Small intestine (tissue), 7 donors: ENCODE data around the gene ARHGAP21. TPM values are rescaled to one million over a fixed set of nuclear protein-coding genes. Genes with fewer than 3 reads are reported as not detected.

Source experiments
- DNase-seq, 2 donors: peaks; one replicate each; pipeline versions ENCODE4 v3.0.0 to v3.0.0-alpha.2; 2013
- FAIRE-seq: peaks from 2 replicates; lab custom pipeline; 2012; peaks lifted over from hg19 to GRCh38; lab: Jason Lieb, UNC
- H3K27ac ChIP-seq, 3 donors: one replicate each; pipeline ENCODE4 v1.5.1; 2013; ENCODE audit warnings: low read length in 2 of 3, mild to moderate bottlenecking in 2 of 3, control low read depth in 1 of 3, inconsistent platforms in 1 of 3, low read depth in 1 of 3, moderate library complexity in 1 of 3
- H3K27me3 ChIP-seq, 3 donors: one replicate each; pipeline ENCODE4 v1.6.1; 2013; ENCODE audit warnings: low read length in 3 of 3, inconsistent platforms in 1 of 3; ENCODE audit not compliant: control insufficient read depth in 3 of 3, insufficient read depth in 3 of 3
- H3K36me3 ChIP-seq, 3 donors: one replicate each; pipeline ENCODE4 v1.6.1; 2013; ENCODE audit warnings: low read length in 3 of 3, inconsistent platforms in 1 of 3, low read depth in 1 of 3, mild to moderate bottlenecking in 1 of 3, moderate library complexity in 1 of 3; ENCODE audit not compliant: control insufficient read depth in 3 of 3, insufficient read depth in 2 of 3
- H3K4me1 ChIP-seq, 3 donors: one replicate each; pipeline ENCODE4 v1.6.1; 2013; ENCODE audit warnings: low read length in 2 of 3, inconsistent platforms in 1 of 3, low read depth in 1 of 3, mild to moderate bottlenecking in 1 of 3, moderate library complexity in 1 of 3; ENCODE audit not compliant: control insufficient read depth in 3 of 3, insufficient read depth in 2 of 3
- H3K4me3 ChIP-seq, 3 donors: one replicate each; pipeline ENCODE4 v1.5.1; 2013; ENCODE audit warnings: low read length in 3 of 3, control low read depth in 1 of 3, inconsistent platforms in 1 of 3, low read depth in 1 of 3, mild to moderate bottlenecking in 1 of 3, moderate library complexity in 1 of 3
- H3K9me3 ChIP-seq, 2 donors: one replicate each; pipeline ENCODE4 v1.6.1; 2013; ENCODE audit warnings: low read depth in 1 of 2, low read length in 1 of 2; ENCODE audit not compliant: control insufficient read depth in 2 of 2, insufficient read depth in 1 of 2
- WGBS, 3 donors: extraction: QIAGEN DNeasy Blood & Tissue Kit; methylation state at CpG; one replicate each; pipeline ENCODE4 v1.1.7; 2013; 5-methylcytosine and 5-hydroxymethylcytosine counted together
- polyA plus RNA-seq, 4 donors: library from polyadenylated mRNA; stranded (reverse) in 3 of 4; unstranded in 1 of 4; fragments of 200-250 nt in 3 of 4; fragments of 120-200 nt in 1 of 4; gene quantifications; one replicate each; pipeline versions ENCODE4 v1.2.1 to v1.2.3, GENCODE V29; 2013
- donor health status: healthy with polysubstance abuse.
- donor health status: control.
- donor health status: control.
- donor health status: Bipolar disorder and iron deficiency.
- donor health status: healthy.

ARHGAP21 gene
- polyA plus RNA-seq, 4 donors: 20.6 to 42.0 (median 29.7) TPM

GRCh38 chr10:24694086-24694485 lies 29.6 kb downstream of the ARHGAP21 start:
- Histone ChIP-seq H3K27me3 (no peaks in the 10 kb centered on the region), H3K36me3 (peaks cover 0 to 4% (median 0%) of the 10 kb centered on the region in 3 donors), H3K4me3 (no peak overlapping the region), H3K27ac (no peak overlapping the region), H3K9me3 (no peaks in the 10 kb centered on the region), H3K4me1 (no peaks in the 10 kb centered on the region)
- no peak for DNase-seq
- no peak for FAIRE-seq
- 84 to 93% (median 92%) methylated on average over 5 of the region's 5 CpGs for WGBS, 3 donors

DNA sequence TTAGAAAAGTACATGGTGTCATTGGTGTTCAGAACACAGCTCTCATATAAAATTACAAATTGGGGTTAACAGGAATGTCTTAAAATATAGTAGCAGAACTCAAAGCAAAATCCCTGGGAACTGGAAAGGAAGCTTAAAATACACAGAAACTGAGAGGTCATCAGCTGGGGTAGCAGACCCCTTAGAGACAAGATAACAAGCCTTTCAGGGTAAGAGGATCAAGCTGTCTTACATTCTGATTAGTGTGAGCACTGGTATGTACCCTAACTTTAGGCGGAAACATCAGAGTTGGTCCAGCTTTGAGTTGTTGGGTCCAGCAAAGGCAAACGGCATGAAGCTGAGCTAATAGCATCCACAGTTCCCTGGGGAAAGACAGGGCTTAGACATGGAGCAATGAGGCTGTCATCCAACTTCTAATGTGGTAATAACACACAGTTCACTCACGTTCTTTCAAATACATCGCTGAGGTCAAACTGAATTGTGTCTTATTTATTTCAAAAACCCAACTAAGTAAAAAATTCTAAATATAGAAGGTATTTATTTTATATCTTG lies 32.6 kb downstream of the ARHGAP21 start:
- FAIRE-seq: no peak
- Histone ChIP-seq H3K27ac (no peak overlapping the region), H3K4me3 (no peak overlapping the region), H3K4me1 (no peaks in the 10 kb centered on the region), H3K9me3 (no peaks in the 10 kb centered on the region), H3K27me3 (no peaks in the 10 kb centered on the region), H3K36me3 (peaks cover 0 to 4% (median 0%) of the 10 kb centered on the region in 3 donors)
- no peak for DNase-seq
- 67 to 87% (median 83%) methylated on average over 4 of the region's 4 CpGs for WGBS, 3 donors

DNA sequence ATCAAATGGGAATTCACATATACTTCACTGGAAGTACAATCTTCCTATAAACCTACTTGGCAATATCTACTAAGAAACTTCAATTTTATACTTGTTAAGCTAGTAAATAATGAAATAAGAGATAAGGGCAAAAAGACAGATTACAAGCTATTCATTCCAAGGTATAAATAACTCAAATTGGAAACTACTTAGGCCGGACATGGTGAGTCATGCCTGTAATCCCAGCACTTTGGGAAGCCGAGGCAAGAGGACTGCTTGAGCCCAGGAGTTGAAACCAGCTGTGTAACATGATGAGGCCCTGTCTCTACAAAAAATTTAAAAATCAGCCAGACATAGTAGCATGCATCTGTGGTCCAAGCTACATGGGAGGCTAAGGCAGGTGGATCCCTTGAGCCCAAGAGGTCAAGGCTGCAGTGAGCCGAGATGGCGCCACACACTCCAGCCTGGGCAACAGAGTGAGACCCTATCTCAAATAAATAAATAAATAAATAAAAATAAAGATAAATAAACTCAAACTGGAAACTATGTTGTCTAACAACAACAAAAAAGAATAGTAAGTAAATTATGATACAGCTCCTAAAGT lies 37.6 kb downstream of the ARHGAP21 start:
- DNase-seq: no peak
- FAIRE-seq: no peak
- peaks cover 0 to 5% (median 0%) of the 10 kb centered on the region in 3 donors for H3K36me3 ChIP-seq
- H3K27me3 ChIP-seq: no peaks in the 10 kb centered on the region
- H3K27ac ChIP-seq: no peak overlapping the region
- H3K4me1 ChIP-seq: peaks cover 0 to 5% (median 0%) of the 10 kb centered on the region in 3 donors
- no peak overlapping the region for H3K4me3 ChIP-seq
- no peaks in the 10 kb centered on the region for H3K9me3 ChIP-seq
- WGBS, 3 donors: 68 to 77% (median 72%) methylated on average over 4 of the region's 4 CpGs

DNA sequence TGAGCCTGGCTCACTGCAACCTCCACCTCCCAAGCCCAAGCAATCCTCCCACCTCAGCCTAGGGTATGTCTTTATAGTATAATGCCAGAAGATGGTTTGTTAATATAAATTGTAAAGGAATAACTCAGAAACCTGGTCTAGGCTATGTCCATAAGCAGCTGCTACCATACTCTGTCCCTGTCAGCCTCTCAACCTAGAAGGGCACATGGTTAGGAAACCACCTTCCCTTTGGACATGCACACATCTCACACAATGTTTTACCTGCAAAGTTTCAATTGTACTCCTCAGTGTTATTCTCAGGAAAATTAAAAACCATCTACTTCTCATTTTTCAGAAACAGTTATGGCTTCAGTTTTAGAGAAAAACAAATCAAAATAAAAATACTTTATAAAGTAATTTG lies 40.1 kb downstream of the ARHGAP21 start:
- DNase-seq (no peak), FAIRE-seq (no peak)
- Histone ChIP-seq H3K9me3 (peaks cover 0 to 1% of the 10 kb centered on the region in 2 donors), H3K27ac (no peak overlapping the region), H3K27me3 (no peaks in the 10 kb centered on the region), H3K36me3 (peaks cover 0 to 3% (median 0%) of the 10 kb centered on the region in 3 donors), H3K4me1 (peaks cover 0 to 7% (median 0%) of the 10 kb centered on the region in 3 donors), H3K4me3 (no peak overlapping the region)

DNA sequence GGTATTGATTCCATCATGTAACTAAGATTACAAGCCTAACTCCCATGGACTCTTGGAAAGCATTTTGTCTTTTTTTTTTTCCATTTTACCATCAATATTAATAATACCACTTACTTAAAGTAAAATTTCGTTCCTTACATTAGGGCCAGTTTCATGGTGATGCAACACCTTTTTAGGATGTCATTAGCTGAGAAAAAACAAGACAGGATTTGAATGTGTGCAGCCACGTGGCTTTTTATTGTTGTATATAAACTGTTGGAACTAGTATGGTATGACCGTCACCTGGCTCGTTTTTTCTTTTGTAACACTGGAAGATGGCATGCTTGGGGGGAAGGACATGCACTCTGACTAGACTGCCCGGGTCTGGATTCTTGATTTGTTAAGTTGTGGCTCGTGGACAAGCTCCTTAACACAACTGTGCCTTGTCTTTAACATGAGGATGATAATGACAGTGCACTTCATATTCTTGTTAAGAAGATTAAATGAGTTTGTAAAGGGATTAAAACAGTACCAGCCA lies 42.1 kb downstream of the ARHGAP21 start:
- Histone ChIP-seq H3K4me1 (peaks cover 0 to 7% (median 0%) of the 10 kb centered on the region in 3 donors), H3K4me3 (no peak overlapping the region), H3K27me3 (no peaks in the 10 kb centered on the region), H3K27ac (no peak overlapping the region), H3K36me3 (peaks cover 0 to 6% (median 0%) of the 10 kb centered on the region in 3 donors), H3K9me3 (peaks cover 0 to 4% of the 10 kb centered on the region in 2 donors)
- WGBS, 3 donors: 24 to 53% (median 30%) methylated on average over 6 of the region's 6 CpGs
- DNase-seq (peak; percentile 30 to 52), FAIRE-seq (no peak)

DNA sequence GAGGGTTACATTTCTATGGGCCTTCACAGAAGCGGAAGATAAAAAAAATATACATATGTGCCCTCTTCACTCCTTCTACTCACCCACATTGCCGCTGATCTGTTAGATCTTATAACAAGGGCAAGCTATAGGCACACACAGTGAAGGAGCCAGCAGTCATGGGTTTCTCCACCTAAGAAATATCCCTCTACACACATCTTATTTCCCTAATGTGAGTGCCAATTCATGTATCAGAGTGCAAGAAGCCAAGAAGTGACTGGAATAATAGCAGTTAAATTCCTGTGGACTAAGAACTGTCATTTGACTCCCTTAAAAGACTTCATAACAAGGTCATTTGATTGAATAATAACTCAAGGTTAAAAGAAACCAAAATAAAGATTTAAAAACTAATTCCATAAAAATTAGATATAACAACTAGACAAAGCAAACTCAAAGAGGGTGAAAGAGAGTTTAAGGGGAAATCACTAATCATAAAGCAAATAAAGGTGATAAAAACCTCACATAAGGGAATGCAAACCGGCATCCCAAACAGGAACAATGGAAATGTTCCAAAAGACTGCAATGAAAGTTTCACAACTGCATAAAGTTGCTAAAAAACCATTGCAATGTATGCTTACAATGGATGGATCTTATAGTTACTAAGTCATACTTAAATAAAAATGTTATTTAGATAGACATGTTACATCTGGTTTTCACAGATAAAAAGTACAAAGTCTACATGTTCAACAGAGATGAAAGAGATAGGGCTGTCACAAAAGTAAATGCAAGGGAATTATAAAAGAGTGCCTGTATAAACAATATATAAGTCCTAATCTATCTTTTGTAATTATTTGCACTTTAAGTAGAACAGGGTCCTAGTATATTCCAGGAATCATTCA lies 42.8 kb downstream of the ARHGAP21 start:
- no peak for FAIRE-seq
- peaks cover 0 to 4% of the 10 kb centered on the region in 2 donors for H3K9me3 ChIP-seq
- H3K27me3 ChIP-seq: no peaks in the 10 kb centered on the region
- WGBS, 3 donors: 55 to 68% (median 67%) methylated on average over 3 of the region's 3 CpGs
- no peak overlapping the region for H3K27ac ChIP-seq
- peaks cover 0 to 6% (median 0%) of the 10 kb centered on the region in 3 donors for H3K36me3 ChIP-seq
- no peak overlapping the region for H3K4me3 ChIP-seq
- H3K4me1 ChIP-seq: peaks cover 0 to 7% (median 0%) of the 10 kb centered on the region in 3 donors
- DNase-seq: peak; percentile 6 to 40

- Histone ChIP-seq H3K9me3 (peaks cover 0 to 4% of the 10 kb centered on the region in 2 donors), H3K27me3 (no peaks in the 10 kb centered on the region), H3K36me3 (peaks cover 0 to 3% (median 0%) of the 10 kb centered on the region in 3 donors), H3K4me3 (no peak overlapping the region), H3K4me1 (peaks cover 0 to 7% (median 0%) of the 10 kb centered on the region in 3 donors), H3K27ac (no peak overlapping the region)
- FAIRE-seq (no peak), DNase-seq (no peak)
- whole genome bisulfite sequencing, 3 donors: 94 to 98% (median 96%) methylated on average over 2 of the region's 2 CpGs
Observed at GRCh38 chr10:24678757-24679156, 44.9 kb downstream of the ARHGAP21 start.
